Vagina (tissue), 2 donors: ENCODE measurements around the gene SCFD2. TPM values are rescaled to one million over a fixed set of nuclear protein-coding genes. Genes with fewer than 3 reads are reported as not detected.

Source experiments
- DNase-seq, 2 donors: peaks; one replicate each; pipeline ENCODE4 v3.0.0-alpha.2; 2017; ENCODE audit errors: extremely low spot score in 2 of 2
- H3K27ac ChIP-seq: fragments of 200-600 bp; sonication (generic); one replicate; pipeline ENCODE4 v1.5.1; 2019
- H3K27me3 ChIP-seq: fragments of 200-600 bp; sonication (generic); one replicate; pipeline ENCODE4 v1.5.1; 2019
- H3K36me3 ChIP-seq, 2 donors: fragments of 200-600 bp; sonication (generic); one replicate each; pipeline ENCODE4 v1.5.1; 2017 to 2019
- H3K4me1 ChIP-seq: fragments of 200-600 bp; sonication (generic); one replicate; pipeline ENCODE4 v1.5.1; 2019
- H3K4me3 ChIP-seq, 2 donors: fragments of 200-600 bp; sonication (generic); 1 replicate in 1 of 2; 2 replicates in 1 of 2; pipeline ENCODE4 v1.5.1; 2016 to 2019
- H3K9me3 ChIP-seq: fragments of 200-600 bp; sonication (generic); one replicate; pipeline ENCODE4 v1.5.1; 2019
- CTCF ChIP-seq, 3 experiments: fragments of 450-650 bp in 2 of 3; fragments of 200-600 bp in 1 of 3; sonication (generic) in 1 of 3; IDR thresholded peaks; one replicate each; pipeline ENCODE4 v1.5.1; 2017 to 2019; ENCODE audit warnings: antibody characterized with exemption in 3 of 3, mild to moderate bottlenecking in 2 of 3, moderate library complexity in 2 of 3
- POLR2A ChIP-seq, 2 donors: fragments of 450-650 bp; IDR thresholded peaks; one replicate each; pipeline ENCODE4 v1.6.1; 2017; ENCODE audit warnings: antibody characterized with exemption in 2 of 2, mild to moderate bottlenecking in 2 of 2, moderate library complexity in 2 of 2
- POLR2AphosphoS5 ChIP-seq, 2 donors: sonication (generic); formaldehyde crosslinking; IDR thresholded peaks; one replicate each; pipeline ENCODE4 v1.9.0; 2017; ENCODE audit warnings: antibody characterized with exemption in 2 of 2, mild to moderate bottlenecking in 2 of 2, low read depth in 1 of 2; ENCODE audit not compliant: insufficient read depth in 1 of 2
- intact Hi-C: fragments of 100-400 bp; cut with DNase I; formaldehyde crosslinking; loops from one replicate; pipeline ENCODE4 v1.15.1; 2023
- total RNA-seq: library from RNA; depleted of rRNA; stranded (reverse); fragments of >200 nt; gene quantifications from one replicate; pipeline ENCODE4 v1.2.3, GENCODE V29; 2016

The SCFD2 gene
- total RNA-seq, 1 donor from 2014 or later: 33.1 TPM

- Histone ChIP-seq H3K27ac (no peak overlapping the region), H3K4me1 (no peaks in the 10 kb centered on the region), H3K9me3 (no peaks in the 10 kb centered on the region), H3K27me3 (no peaks in the 10 kb centered on the region), H3K4me3 (no peak overlapping the region), H3K36me3 (no peaks in the 10 kb centered on the region)
- DNase-seq: no peak
- intact Hi-C loops: no loop called here
- TF ChIP-seq CTCF (IDR thresholded peaks at IDR 0.05) (no peak), POLR2AphosphoS5 (IDR thresholded peaks at IDR 0.05; ENCODE audit: insufficient read depth in 1 of 2, low read depth in 1 of 2) (no peak), POLR2A (IDR thresholded peaks at IDR 0.05) (no peak)
Observed at GRCh38 chr4:53100501-53101190, 265.2 kb downstream of the SCFD2 start.

GRCh38 chr4:53098681-53099121 is 267.2 kb downstream of the SCFD2 start:
- TF ChIP-seq POLR2AphosphoS5 (IDR thresholded peaks at IDR 0.05; ENCODE audit: insufficient read depth in 1 of 2, low read depth in 1 of 2) (no peak), POLR2A (IDR thresholded peaks at IDR 0.05) (no peak), CTCF (IDR thresholded peaks at IDR 0.05) (no peak)
- Histone ChIP-seq H3K4me3 (no peak overlapping the region), H3K4me1 (no peaks in the 10 kb centered on the region), H3K27ac (no peak overlapping the region), H3K27me3 (no peaks in the 10 kb centered on the region), H3K36me3 (no peaks in the 10 kb centered on the region), H3K9me3 (no peaks in the 10 kb centered on the region)
- no peak for DNase-seq
- intact Hi-C loops: no loop called here

GRCh38 chr4:53094040-53094439 is 271.8 kb downstream of the SCFD2 start:
- intact Hi-C loops: no loop called here
- TF ChIP-seq POLR2A (IDR thresholded peaks at IDR 0.05): no peak
- TF ChIP-seq CTCF (IDR thresholded peaks at IDR 0.05): no peak
- no peak for TF ChIP-seq POLR2AphosphoS5 (IDR thresholded peaks at IDR 0.05; ENCODE audit: insufficient read depth in 1 of 2, low read depth in 1 of 2)

GRCh38 chr4:53089936-53090729 is 275.7 kb downstream of the SCFD2 start:
- Histone ChIP-seq H3K27me3 (no peaks in the 10 kb centered on the region), H3K4me3 (no peak overlapping the region), H3K4me1 (no peaks in the 10 kb centered on the region), H3K27ac (no peak overlapping the region), H3K36me3 (no peaks in the 10 kb centered on the region), H3K9me3 (no peaks in the 10 kb centered on the region)
- TF ChIP-seq POLR2AphosphoS5 (IDR thresholded peaks at IDR 0.05; ENCODE audit: insufficient read depth in 1 of 2, low read depth in 1 of 2) (no peak), CTCF (IDR thresholded peaks at IDR 0.05) (no peak), POLR2A (IDR thresholded peaks at IDR 0.05) (no peak)
- DNase-seq: no peak
- intact Hi-C loops: no loop called here

More at GRCh38 chr4:53094040-53094439, 271.8 kb downstream of the SCFD2 start:
- Histone ChIP-seq H3K9me3 (no peaks in the 10 kb centered on the region), H3K4me1 (no peaks in the 10 kb centered on the region), H3K4me3 (no peak overlapping the region), H3K27me3 (no peaks in the 10 kb centered on the region), H3K27ac (no peak overlapping the region), H3K36me3 (no peaks in the 10 kb centered on the region)
- no peak for DNase-seq

GRCh38 chr4:53088152-53088551 is 277.7 kb downstream of the SCFD2 start:
- no peak for DNase-seq

More at GRCh38 chr4:53088152-53088551, 277.7 kb downstream of the SCFD2 start:
- Histone ChIP-seq H3K27me3 (no peaks in the 10 kb centered on the region), H3K4me3 (no peak overlapping the region), H3K4me1 (no peaks in the 10 kb centered on the region), H3K36me3 (no peaks in the 10 kb centered on the region), H3K9me3 (peaks cover 4% of the 10 kb centered on the region), H3K27ac (no peak overlapping the region)
- intact Hi-C loops: no loop called here
- TF ChIP-seq CTCF (IDR thresholded peaks at IDR 0.05) (no peak), POLR2A (IDR thresholded peaks at IDR 0.05) (no peak), POLR2AphosphoS5 (IDR thresholded peaks at IDR 0.05; ENCODE audit: insufficient read depth in 1 of 2, low read depth in 1 of 2) (no peak)
